Daoy (cell line): Measurements from ENCODE around the gene ELMOD1. TPM values are rescaled to one million over a fixed set of nuclear protein-coding genes. Genes with fewer than 3 reads are reported as not detected.

Experiments used
- DNase-seq: peaks from one replicate; pipeline ENCODE4 v3.0.0-alpha.2; 2015; ENCODE audit warnings: low read depth
- total RNA-seq: library from RNA; depleted of rRNA; stranded (reverse); fragments of >200 nt; shearing (Covaris generic); gene quantifications from 2 replicates; pipeline ENCODE4 v1.2.3, GENCODE V29; 2014

Gene ELMOD1
- total RNA-seq, 1 experiment from 2014 or later: 1.0 TPM

- peak; percentile 62 for DNase-seq
Measured at GRCh38 chr11:107583629-107584195, 7.2 kb upstream of the ELMOD1 start.

- DNase-seq: peak; percentile 40
Measured at GRCh38 chr11:107587306-107587979, 3.5 kb upstream of the ELMOD1 start.

- peak; percentile 24 for DNase-seq
Measured at GRCh38 chr11:107591378-107592230, 657 bp downstream of the ELMOD1 start.

- DNase-seq: no peak
Measured at GRCh38 chr11:107592231-107592590, 1.3 kb downstream of the ELMOD1 start.

- DNase-seq: no peak
Measured at GRCh38 chr11:107592813-107593212, 1.9 kb downstream of the ELMOD1 start.

- DNase-seq: no peak
Measured at GRCh38 chr11:107593951-107594350, 3.0 kb downstream of the ELMOD1 start.

GRCh38 chr11:107594736-107595135 is 3.8 kb downstream of the ELMOD1 start:
- DNase-seq: no peak

- peak; percentile 60 for DNase-seq
Measured at GRCh38 chr11:107598225-107599139, 7.5 kb downstream of the ELMOD1 start.

GRCh38 chr11:107605061-107606006 is 14.4 kb downstream of the ELMOD1 start:
- DNase-seq: no peak

GRCh38 chr11:107606141-107606540 is 15.2 kb downstream of the ELMOD1 start:
- peak; percentile 2 for DNase-seq

GRCh38 chr11:107608809-107609208 is 17.9 kb downstream of the ELMOD1 start:
- no peak for DNase-seq

- no peak for DNase-seq
Measured at GRCh38 chr11:107609400-107610218, 18.7 kb downstream of the ELMOD1 start.

- DNase-seq: no peak
Measured at GRCh38 chr11:107612445-107612844, 21.5 kb downstream of the ELMOD1 start.

GRCh38 chr11:107619926-107620325 is 29.0 kb downstream of the ELMOD1 start:
- DNase-seq: no peak

GRCh38 chr11:107621081-107621480 is 30.1 kb downstream of the ELMOD1 start:
- no peak for DNase-seq

GRCh38 chr11:107623183-107623582 is 32.2 kb downstream of the ELMOD1 start:
- DNase-seq: no peak

- no peak for DNase-seq
Measured at GRCh38 chr11:107624983-107625684, 34.2 kb downstream of the ELMOD1 start.

GRCh38 chr11:107625685-107625989 is 34.7 kb downstream of the ELMOD1 start:
- no peak for DNase-seq

- DNase-seq: no peak
Measured at GRCh38 chr11:107631043-107631442, 40.1 kb downstream of the ELMOD1 start.
